ENCODE data around the gene ZBTB2.
"Not testable (repeated sequence)": the region's sequence is repeated elsewhere in the genome, so short reads cannot be mapped to it uniquely, and the experiment has no call there.

ZBTB2 gene

DNA sequence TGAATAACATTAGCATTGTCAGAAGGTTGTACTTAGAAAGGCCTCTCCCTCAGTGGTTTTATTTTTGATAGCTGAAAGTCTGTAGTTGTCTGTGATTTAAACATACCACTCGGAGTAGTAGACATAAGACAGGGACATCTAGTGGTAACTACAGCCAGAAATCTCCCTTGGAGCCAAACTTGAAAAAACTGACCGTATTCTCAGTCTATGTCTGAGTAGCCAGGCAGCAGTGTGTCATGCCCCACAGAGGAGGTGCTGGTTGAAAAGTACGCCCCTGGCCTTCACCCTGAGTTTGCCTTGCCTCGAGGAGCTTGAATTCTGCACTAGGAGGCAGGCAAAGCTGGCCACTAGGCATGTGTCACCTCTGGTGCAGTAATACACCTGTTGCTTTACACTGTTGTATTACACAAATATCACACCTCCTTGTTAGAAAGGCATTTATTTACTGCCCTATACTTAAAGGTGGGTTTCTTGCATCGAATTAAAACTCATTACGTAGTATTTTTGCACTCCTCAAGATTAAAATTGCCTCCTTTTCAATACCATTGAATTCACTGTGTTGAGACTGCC is 20.8 kb downstream of the ZBTB2 start:
- no peak for DNase-seq

DNA sequence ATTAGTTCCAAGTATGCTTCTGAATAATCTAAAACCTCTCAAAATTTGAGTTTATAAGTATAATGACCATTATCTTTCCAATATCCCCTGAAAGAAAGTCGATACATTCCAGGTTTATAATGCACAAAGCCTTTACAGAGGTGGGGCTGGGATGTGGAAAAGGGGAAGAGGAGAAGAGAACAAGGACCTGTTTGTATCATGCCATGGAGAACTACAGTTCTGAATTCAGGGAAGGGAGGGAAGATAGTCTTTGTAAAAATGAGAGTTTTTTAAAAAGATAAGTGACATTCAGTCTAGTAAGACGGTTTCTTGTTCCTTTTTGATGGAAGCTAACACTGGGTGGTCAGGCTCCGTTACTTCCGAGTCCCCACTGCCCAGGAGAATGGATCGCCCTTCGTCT is 26.1 kb downstream of the ZBTB2 start:
- DNase-seq, result no peak

DNA sequence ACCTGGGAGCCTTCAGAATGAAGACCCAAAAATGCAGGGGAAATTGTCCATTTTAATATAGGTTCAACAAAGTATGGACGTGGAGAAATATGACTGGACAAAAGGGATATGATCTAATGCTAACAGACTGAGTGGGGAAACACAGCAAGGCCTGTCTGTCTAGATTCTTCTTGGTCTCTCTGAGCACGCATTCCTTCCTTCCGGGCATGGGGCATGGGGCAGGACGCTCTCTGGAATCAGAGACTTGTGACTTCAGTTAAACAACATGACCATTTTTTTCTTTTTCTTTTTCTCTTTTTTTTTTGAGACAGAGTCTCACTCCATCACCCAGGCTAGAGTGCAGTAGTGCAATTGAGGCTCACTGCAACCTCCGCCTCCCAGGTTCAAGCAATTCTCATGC is 31.9 kb downstream of the ZBTB2 start:
- no peak for DNase-seq

DNA sequence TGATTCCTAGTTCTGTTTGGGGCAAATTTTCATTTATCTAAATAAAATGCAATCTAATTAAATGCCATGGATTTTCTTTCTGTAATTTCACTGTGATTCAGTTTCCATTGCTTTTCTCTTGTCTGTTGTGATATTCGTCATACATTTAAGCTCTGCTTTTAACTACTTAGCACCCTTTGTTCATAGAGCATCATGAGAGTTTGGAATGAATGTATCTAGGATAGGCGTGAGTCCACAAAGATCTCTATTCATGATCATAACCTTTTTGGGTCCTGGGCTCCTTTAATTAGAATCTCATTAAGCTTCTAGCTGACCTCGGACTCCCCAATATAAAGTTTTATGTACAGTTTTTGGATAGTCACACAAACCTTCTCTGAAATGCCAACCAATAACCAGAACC is 32.9 kb downstream of the ZBTB2 start:
- DNase-seq, result no peak

DNA sequence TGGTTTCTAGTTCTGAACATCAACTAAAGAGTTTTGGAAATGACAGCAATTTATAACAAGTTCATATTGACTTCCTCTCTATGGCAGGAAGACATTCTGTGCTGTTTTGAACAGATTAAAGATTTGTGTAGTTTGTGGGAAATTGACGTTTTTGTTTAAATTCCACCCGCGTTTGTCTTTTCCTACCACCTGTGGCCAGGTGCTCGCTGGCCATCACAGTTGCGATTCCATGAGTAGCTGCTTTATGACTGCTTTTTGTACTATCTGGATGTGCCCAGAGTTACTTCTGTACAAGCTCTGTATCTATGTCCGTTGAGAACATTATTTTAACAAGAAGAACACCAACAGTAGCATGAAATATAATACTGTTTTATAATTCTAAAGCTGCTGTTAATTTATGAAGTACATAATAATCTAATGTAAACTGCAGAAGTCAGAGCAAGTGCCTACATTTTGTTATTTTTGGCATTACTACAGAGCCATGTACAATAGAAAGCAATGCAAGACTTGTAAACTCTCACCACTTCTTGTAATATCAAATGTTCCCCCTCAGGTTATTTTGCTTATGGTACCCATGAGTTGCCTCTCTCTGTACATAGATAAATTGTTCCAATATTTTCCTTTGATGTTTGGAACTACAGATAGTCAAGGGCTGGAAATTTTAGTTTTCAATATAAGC is 33.5 kb downstream of the ZBTB2 start:
- DNase-seq, result no peak

DNA sequence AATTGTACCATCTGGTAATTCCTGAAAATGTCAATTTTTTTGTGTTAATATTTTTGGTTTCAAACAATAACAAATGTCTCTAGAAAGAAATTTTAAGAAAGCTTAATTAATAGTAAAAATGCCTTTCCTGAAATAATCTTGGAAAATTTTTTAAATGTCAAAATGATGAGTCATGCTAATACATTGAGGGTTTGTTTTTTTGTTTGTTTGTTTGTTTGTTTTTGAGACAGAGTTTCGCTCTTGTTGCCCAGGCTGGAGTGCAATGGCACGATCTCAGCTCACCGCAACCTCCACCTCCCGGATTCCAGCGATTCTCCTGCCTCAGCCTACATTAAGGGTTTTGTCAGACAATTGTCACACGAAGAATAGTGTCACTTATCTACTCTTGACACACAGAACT is 34.4 kb downstream of the ZBTB2 start:
- not testable (repeated sequence) for DNase-seq

DNA sequence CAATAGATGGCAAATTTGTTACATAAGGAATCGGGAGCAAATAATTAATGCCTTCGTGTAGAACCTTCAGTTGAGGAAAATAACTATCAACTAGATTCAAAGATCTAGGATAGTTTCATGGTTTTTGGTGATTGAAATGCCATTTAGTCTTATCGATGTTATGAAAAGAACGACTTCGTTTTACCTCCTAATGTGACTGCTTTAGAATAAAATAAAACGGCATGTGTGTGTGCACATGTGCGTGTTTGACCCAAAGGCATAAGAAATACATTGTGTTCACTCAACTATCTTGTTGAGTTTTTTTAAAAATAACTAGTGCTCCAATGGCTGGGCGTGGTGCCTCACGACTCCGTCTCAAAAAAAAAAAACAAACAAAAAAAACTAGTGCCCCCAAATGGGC is 37.6 kb downstream of the ZBTB2 start:
- no peak for DNase-seq

DNA sequence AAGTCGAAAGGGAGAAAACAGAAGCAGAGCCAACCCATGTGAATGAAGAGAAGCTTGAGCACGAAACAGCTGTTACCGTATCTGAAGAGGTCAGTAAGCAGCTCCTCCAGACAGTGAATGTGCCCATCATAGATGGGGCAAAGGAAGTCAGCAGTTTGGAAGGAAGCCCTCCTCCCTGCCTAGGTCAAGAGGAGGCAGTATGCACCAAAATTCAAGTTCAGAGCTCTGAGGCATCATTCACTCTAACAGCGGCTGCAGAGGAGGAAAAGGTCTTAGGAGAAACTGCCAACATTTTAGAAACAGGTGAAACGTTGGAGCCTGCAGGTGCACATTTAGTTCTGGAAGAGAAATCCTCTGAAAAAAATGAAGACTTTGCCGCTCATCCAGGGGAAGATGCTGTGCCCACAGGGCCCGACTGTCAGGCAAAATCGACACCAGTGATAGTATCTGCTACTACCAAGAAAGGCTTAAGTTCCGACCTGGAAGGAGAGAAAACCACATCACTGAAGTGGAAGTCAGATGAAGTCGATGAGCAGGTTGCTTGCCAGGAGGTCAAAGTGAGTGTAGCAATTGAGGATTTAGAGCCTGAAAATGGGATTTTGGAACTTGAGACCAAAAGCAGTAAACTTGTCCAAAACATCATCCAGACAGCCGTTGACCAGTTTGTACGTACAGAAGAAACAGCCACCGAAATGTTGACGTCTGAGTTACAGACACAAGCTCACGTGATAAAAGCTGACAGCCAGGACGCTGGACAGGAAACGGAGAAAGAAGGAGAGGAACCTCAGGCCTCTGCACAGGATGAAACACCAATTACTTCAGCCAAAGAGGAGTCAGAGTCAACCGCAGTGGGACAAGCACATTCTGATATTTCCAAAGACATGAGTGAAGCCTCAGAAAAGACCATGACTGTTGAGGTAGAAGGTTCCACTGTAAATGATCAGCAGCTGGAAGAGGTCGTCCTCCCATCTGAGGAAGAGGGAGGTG is 38.7 kb downstream of the ZBTB2 start:
- DNase-seq, result no peak

DNA sequence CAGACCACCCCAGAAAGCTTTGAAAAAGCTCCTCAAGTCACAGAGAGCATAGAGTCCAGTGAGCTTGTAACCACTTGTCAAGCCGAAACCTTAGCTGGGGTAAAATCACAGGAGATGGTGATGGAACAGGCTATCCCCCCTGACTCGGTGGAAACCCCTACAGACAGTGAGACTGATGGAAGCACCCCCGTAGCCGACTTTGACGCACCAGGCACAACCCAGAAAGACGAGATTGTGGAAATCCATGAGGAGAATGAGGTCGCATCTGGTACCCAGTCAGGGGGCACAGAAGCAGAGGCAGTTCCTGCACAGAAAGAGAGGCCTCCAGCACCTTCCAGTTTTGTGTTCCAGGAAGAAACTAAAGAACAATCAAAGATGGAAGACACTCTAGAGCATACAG is 39.6 kb downstream of the ZBTB2 start:
- DNase-seq, result no peak

DNA sequence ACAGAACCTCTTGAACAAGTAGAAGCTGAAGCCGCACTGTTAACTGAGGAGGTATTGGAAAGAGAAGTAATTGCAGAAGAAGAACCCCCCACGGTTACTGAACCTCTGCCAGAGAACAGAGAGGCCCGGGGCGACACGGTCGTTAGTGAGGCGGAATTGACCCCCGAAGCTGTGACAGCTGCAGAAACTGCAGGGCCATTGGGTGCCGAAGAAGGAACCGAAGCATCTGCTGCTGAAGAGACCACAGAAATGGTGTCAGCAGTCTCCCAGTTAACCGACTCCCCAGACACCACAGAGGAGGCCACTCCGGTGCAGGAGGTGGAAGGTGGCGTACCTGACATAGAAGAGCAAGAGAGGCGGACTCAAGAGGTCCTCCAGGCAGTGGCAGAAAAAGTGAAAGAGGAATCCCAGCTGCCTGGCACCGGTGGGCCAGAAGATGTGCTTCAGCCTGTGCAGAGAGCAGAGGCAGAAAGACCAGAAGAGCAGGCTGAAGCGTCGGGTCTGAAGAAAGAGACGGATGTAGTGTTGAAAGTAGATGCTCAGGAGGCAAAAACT is 40.1 kb downstream of the ZBTB2 start:
- DNase-seq, result no peak

DNA sequence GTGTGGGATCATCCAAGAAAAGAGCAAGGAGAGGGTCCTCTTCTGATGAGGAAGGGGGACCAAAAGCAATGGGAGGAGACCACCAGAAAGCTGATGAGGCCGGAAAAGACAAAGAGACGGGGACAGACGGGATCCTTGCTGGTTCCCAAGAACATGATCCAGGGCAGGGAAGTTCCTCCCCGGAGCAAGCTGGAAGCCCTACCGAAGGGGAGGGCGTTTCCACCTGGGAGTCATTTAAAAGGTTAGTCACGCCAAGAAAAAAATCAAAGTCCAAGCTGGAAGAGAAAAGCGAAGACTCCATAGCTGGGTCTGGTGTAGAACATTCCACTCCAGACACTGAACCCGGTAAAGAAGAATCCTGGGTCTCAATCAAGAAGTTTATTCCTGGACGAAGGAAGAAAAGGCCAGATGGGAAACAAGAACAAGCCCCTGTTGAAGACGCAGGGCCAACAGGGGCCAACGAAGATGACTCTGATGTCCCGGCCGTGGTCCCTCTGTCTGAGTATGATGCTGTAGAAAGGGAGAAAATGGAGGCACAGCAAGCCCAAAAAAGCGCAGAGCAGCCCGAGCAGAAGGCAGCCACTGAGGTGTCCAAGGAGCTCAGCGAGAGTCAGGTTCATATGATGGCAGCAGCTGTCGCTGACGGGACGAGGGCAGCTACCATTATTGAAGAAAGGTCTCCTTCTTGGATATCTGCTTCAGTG is 40.8 kb downstream of the ZBTB2 start:
- no peak for DNase-seq

DNA sequence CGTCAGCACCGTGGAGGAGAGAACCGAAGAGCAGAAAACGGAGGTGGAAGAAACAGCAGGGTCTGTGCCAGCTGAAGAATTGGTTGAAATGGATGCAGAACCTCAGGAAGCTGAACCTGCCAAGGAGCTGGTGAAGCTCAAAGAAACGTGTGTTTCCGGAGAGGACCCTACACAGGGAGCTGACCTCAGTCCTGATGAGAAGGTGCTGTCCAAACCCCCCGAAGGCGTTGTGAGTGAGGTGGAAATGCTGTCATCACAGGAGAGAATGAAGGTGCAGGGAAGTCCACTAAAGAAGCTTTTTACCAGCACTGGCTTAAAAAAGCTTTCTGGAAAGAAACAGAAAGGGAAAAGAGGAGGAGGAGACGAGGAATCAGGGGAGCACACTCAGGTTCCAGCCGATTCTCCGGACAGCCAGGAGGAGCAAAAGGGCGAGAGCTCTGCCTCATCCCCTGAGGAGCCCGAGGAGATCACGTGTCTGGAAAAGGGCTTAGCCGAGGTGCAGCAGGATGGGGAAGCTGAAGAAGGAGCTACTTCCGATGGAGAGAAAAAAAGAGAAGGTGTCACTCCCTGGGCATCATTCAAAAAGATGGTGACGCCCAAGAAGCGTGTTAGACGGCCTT is 41.6 kb downstream of the ZBTB2 start:
- no peak for DNase-seq

DNA sequence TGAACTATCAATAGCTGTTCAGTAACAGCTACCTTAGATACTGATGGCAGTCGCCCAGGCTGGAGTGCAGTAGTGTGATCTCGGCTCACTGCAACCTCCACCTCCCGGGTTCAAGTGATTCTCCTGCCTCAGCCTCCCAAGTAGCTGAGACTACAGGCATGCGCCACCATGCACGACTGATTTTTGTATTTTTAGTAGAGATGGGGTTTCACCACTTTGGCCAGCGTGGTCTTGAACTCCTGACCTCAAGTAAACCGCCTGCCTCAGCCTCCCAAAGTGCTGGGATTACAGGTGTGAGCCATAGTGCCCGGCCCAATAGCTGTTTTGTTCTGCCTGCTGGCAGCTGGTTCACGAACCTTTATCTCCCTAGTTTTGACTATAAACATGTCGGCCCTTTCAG is 48.6 kb downstream of the ZBTB2 start:
- DNase-seq, result not testable (repeated sequence)

DNA sequence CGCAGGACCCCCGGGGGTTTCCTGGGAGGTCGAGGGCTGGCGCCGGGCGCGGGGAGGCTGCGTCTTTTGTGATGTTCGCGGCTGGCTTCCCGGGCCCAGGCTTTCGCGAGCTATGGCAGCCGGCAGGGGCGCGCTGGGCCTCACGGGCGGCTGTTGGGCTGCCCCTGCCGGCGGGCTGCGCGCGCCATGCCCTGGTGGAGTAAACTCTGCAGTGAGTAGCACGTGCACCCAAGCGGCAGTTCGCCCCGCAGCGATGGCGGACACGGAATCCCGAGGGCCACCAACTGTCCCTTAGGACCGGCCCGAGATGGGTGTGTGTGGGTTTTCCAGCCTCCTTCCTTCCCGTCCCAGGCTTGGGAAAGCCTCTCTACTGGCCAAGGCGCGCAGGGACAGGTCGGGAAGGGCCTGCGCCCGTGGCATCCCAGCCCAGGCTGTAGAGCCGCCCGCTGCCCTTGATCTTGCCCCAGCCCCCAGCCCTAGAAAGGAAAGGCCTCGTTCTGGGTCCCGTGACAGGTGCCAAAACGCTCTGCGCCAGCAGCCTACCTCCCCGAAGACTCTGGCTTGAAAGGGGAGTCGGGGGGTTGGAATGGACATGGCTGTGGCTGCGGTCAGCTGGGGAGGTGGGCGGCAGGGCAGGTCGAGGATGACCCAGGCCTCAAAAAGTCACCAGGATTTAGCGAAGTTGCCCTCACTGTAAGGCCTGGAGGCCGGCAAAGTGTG is 49.7 kb downstream of the ZBTB2 start:
- DNase-seq, result no peak

DNA sequence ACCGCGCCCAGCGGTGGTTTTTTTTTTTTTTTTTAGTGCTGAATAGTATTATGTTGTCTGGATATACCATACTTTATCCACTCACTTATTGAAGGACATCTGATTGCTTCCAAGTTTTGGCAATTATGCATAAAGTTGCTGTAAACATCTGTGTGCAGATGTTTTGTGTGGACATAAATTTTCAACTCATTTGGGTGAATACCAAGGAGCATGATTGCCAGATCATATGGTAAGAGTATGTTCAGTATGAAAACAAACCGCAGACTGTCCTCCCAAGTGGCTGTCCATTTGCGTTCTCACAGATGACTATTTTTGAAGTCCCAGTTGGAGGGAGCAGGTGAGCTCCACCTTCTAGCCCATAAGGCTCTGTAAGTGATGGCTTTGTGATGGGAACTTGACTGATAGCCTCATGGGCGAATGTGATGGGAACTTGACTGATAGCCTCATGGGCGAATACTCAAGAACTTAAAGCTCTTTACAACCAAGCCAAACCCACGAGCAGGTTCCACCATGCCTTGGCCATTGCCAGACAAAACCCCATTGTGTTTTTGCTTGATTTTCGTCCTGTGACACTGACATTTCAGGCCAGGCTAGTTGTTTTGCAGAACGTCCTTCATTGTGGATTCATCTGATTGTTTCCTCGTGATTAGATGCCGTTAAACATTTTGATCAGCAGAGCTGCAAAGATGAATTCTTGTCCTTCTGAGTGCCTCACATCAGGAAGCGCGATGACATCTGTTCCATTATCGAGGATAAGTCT is 51.0 kb downstream of the ZBTB2 start:
- DNase-seq, result no peak

DNA sequence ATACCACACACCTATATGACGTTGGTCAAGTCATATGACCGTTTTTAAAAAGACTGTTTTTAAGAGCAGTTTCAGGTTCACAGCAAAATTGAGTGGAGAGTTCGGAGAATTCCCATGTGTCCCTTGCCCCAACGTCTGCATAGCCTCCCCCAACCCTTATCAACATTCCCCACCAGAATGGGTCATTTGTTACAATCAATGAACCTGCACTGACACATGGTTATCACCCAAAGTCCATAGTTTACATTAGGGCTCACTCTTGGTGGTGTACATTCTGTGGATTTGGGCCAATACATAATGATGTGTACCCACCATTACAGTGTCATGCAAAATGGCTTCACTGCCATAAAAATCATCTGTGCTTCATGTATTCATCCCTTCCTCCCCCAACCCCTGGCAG is 52.0 kb downstream of the ZBTB2 start:
- no peak for DNase-seq

DNA sequence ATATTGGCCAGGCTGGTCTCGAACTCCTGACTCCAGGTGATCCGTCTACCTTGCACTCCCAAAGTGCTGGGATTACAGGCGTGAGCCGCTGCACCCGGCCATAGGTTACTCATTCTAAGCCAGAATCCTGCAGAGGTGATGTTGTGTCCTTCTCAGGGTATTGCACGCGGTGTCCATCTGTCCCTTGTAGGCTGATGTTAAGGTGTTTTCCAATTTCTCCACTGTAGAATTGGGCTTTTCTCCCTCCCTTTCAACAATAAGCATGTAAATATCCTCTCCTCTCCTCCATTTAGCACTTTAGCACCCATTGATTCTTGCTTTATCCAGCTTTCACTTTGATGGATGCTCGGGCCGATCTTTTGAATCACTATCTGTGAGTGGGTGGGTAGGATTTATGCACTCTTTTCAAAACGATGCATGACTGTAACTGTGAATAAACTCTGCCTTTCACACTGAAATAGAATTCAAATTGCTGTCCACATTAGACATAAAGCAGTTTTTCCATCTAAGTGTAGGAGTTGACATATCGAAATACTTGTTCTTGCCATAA is 52.6 kb downstream of the ZBTB2 start:
- no peak for DNase-seq

DNA sequence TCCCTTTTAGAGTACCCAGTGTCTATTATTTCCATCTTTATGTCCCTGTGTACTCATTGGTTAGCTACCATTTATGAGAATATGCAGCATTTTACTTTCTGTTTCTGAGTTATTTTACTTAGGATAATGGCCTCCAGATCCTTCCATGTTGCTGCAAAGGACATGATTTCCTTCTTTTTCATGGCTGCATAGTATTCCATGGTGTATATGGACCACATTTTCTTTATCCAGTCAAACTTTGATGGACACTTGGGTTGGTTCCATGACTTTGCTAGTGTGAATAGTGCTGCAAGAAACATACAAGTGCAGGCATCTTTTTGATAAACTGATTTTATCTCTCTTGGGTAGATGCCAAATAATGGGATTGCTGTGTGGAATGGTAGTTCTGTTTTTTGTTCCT is 55.4 kb downstream of the ZBTB2 start:
- no peak for DNase-seq

DNA sequence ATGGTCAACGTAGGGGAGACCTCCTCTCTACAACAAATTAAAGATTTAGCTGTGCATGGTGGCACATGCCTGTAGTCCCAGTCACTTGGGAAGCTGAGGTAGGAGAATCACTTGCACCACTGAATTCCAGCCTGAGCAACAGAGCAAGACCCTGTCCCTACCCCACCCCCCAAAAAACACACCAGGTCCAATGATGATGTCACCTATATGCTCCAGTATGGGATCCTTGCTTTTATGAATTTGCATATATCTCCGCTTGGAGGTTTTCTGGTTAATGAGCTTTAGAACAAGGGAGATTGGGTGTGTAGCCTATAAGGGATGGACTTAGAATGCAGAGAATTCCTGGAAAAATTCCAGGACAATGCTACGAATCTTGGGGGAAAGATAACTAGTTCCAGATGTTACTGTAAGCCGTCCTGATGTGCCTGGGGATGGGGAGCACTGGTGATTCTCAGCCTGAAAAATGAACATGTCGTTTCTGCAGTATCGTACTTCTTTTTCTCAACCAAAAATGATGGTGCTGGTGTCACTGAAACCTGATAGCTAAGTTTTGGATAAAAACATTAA is 61.1 kb downstream of the ZBTB2 start:
- no peak for DNase-seq

DNA sequence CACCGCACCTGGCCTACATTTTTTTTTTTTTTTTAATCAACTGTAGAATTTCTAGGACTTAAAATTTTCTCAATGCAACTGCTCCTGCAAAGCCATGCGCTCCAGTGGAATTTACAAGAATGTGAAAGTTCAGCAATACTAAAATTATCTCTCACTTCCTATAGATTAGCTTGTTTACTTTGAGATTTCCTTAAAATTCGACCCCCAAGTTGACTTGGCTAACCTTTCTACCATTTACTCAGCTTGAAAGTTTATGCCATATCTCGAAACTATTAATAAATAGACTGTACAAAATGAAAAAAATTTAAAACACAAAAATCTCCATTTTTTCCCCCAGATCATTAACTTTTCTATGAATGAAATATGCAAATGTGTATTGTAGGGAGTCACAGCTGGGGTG is 64.3 kb downstream of the ZBTB2 start:
- DNase-seq, result no peak

Measured in GF-D8 (cell line).